Neural cell (in vitro differentiated cells): ENCODE data around the gene PDPN. TPM values are rescaled to one million over a fixed set of nuclear protein-coding genes. Genes with fewer than 3 reads are reported as not detected.

Experiments
- H2AFZ ChIP-seq: fragments of 200-600, 300-800 bp; sonication (generic), shearing (Covaris generic); 2 replicates; pipeline ENCODE4 v1.6.0; 2014; ENCODE audit warnings: low read depth, mild to moderate bottlenecking, antibody characterized with exemption, low read length, moderate library complexity
- H3F3A ChIP-seq: fragments of 200-600 bp; shearing (Covaris generic); 2 replicates; pipeline ENCODE4 v1.6.1; 2016; ENCODE audit warnings: mild to moderate bottlenecking, moderate library complexity, mixed read lengths, antibody characterized with exemption, low read length; ENCODE audit not compliant: insufficient read depth, poor library complexity, severe bottlenecking
- H3K27ac ChIP-seq: fragments of 200-600, 300-800 bp; sonication (generic), shearing (Covaris generic); 2 replicates; pipeline ENCODE4 v1.5.1; 2014; ENCODE audit warnings: mild to moderate bottlenecking, low read length, moderate library complexity
- H3K27me3 ChIP-seq: fragments of 300-800, 200-600 bp; sonication (generic), shearing (Covaris generic); 2 replicates; pipeline ENCODE4 v1.6.0; 2014; ENCODE audit warnings: mild to moderate bottlenecking, low read depth, low read length, moderate library complexity; ENCODE audit not compliant: insufficient read depth
- H3K36me3 ChIP-seq: fragments of 300-800, 200-600 bp; sonication (generic), shearing (Covaris generic); 2 replicates; pipeline ENCODE4 v1.5.1; 2014; ENCODE audit warnings: mild to moderate bottlenecking, antibody characterized with exemption, low read length, moderate library complexity; ENCODE audit not compliant: insufficient read depth
- H3K4me2 ChIP-seq: fragments of 300-800, 200-600 bp; sonication (generic), shearing (Covaris generic); 2 replicates; pipeline ENCODE4 v1.6.0; 2014; ENCODE audit warnings: mild to moderate bottlenecking, low read length
- H3K4me3 ChIP-seq: fragments of 300-800, 200-600 bp; sonication (generic), shearing (Covaris generic); 2 replicates; pipeline ENCODE4 v1.5.1; 2014; ENCODE audit warnings: mild to moderate bottlenecking, low read length, moderate library complexity
- H3K79me2 ChIP-seq: fragments of 200-600 bp; shearing (Covaris generic); replicated peaks from 2 replicates; pipeline ENCODE4 v1.6.0; 2014; ENCODE audit warnings: mild to moderate bottlenecking, low read length, moderate library complexity; ENCODE audit not compliant: insufficient read depth
- H3K9ac ChIP-seq: fragments of 300-800, 200-600 bp; sonication (generic), shearing (Covaris generic); 2 replicates; pipeline ENCODE4 v1.6.1; 2016; ENCODE audit warnings: mild to moderate bottlenecking, low read length, mixed read lengths
- H3K9me2 ChIP-seq: fragments of 200-600 bp; shearing (Covaris generic); 2 replicates; pipeline ENCODE4 v1.6.1; 2016; ENCODE audit warnings: mild to moderate bottlenecking, low read length, mixed read lengths; ENCODE audit not compliant: insufficient read depth
- H3K9me3 ChIP-seq: fragments of 200-600, 300-800 bp; sonication (generic), shearing (Covaris generic); 2 replicates; pipeline ENCODE4 v1.6.1; 2016; ENCODE audit warnings: mild to moderate bottlenecking, mixed run types, low read length, moderate library complexity, mixed read lengths
- H4K20me1 ChIP-seq: fragments of 200-600 bp; shearing (Covaris generic); 2 replicates; pipeline ENCODE4 v1.6.1; 2016; ENCODE audit warnings: mild to moderate bottlenecking, mixed run types; ENCODE audit not compliant: insufficient read depth
- EP300 ChIP-seq: fragments of 450-650 bp; conservative IDR thresholded peaks from 2 replicates; pipeline ENCODE4 v1.6.1; 2014; ENCODE audit warnings: antibody characterized with exemption, mild to moderate bottlenecking, moderate library complexity; ENCODE audit not compliant: poor library complexity, severe bottlenecking
- EZH2 ChIP-seq: fragments of 200-600, 300-800 bp; shearing (Covaris generic), sonication (generic); IDR thresholded peaks from 2 replicates; pipeline ENCODE4 v1.6.1; 2014; ENCODE audit warnings: antibody characterized with exemption, low read length, borderline replicate concordance, mild to moderate bottlenecking; ENCODE audit not compliant: insufficient read depth, poor library complexity, severe bottlenecking
- MXI1 ChIP-seq: fragments of 450-650 bp; conservative IDR thresholded peaks from 2 replicates; pipeline ENCODE4 v1.6.1; 2014; ENCODE audit warnings: antibody characterized with exemption, mild to moderate bottlenecking; ENCODE audit not compliant: poor library complexity, severe bottlenecking
- POLR2AphosphoS5 ChIP-seq: IDR thresholded peaks from 2 replicates; pipeline ENCODE4 v1.6.1; 2012
- RAD21 ChIP-seq: fragments of 450-650 bp; conservative IDR thresholded peaks from 2 replicates; pipeline ENCODE4 v1.6.1; 2014; ENCODE audit warnings: antibody characterized with exemption, mild to moderate bottlenecking, moderate library complexity
- SMC3 ChIP-seq: fragments of 450-650 bp; conservative IDR thresholded peaks from 2 replicates; pipeline ENCODE4 v1.6.1; 2014; ENCODE audit warnings: antibody characterized with exemption, mild to moderate bottlenecking, moderate library complexity; ENCODE audit not compliant: poor library complexity
- TAF1 ChIP-seq: IDR thresholded peaks from 2 replicates; pipeline ENCODE4 v1.6.1; 2012; ENCODE audit warnings: low read depth
- polyA plus RNA-seq: library from polyadenylated mRNA; depleted of rRNA; stranded (reverse); fragments of >200 nt; gene quantifications from 2 replicates; pipeline ENCODE4 v1.2.3, GENCODE V29; 2014
- TF ChIP-seq, protein P1 (sequence below): fragments of 450-650 bp; IDR thresholded peaks from 2 replicates; pipeline ENCODE4 v1.5.1; 2014; ENCODE audit warnings: antibody characterized with exemption, mild to moderate bottlenecking, moderate library complexity; ENCODE audit not compliant: poor library complexity, severe bottlenecking
- TF ChIP-seq, protein P2 (sequence below): IDR thresholded peaks from 2 replicates; pipeline ENCODE4 v1.6.1; 2012; ENCODE audit warnings: borderline replicate concordance

The PDPN gene
- polyA plus RNA-seq, 1 donor from 2014 or later, result 0.63 TPM

DNA sequence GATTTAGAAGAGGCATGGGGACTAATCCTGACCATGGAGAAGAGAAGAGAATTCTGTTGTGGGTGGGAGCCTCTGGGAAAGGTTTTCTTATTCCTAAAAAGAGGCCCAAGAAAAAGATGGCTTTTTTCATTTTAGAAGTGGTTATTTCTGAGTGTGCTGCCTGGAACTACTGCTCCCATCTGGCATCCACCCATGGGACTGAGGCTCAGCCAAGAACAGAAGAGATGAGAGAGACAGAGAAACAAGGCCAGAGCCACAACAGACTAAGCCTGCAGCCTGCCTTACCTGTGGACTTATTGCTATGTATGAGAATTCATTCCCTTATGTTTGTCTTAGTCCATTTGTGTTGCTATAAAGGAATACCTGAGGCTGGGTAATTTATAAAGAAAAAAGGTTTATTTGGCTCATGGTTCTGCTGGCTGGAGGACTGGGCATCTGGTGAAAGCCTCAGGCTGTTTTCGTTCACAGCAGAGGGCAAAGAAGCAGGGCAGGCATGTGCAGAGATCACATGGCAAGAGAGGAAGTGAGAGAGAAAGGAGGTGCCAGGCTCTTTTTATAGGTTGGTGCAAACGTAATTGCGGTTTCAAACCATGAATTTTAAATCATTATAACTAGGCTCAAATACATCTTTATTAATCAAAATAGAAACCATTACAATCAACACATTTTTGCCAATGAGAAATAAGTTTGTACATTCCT, 58.8 kb downstream of the PDPN start:
- no peaks in the 10 kb centered on the region for H3F3A ChIP-seq
- H3K36me3 ChIP-seq, result no peaks in the 10 kb centered on the region
- no peak overlapping the region for H3K9ac ChIP-seq
- no peaks in the 10 kb centered on the region for H3K9me2 ChIP-seq
- no peak overlapping the region for H3K27ac ChIP-seq
- H3K27me3 ChIP-seq, result no peaks in the 10 kb centered on the region
- no peak overlapping the region for H3K4me3 ChIP-seq
- TF ChIP-seq RAD21 (no peak), MXI1 (no peak), EP300 (no peak), EZH2 (no peak), SMC3 (no peak), POLR2AphosphoS5 (no peak), TAF1 (no peak)
- TF ChIP-seq, protein P1, sequence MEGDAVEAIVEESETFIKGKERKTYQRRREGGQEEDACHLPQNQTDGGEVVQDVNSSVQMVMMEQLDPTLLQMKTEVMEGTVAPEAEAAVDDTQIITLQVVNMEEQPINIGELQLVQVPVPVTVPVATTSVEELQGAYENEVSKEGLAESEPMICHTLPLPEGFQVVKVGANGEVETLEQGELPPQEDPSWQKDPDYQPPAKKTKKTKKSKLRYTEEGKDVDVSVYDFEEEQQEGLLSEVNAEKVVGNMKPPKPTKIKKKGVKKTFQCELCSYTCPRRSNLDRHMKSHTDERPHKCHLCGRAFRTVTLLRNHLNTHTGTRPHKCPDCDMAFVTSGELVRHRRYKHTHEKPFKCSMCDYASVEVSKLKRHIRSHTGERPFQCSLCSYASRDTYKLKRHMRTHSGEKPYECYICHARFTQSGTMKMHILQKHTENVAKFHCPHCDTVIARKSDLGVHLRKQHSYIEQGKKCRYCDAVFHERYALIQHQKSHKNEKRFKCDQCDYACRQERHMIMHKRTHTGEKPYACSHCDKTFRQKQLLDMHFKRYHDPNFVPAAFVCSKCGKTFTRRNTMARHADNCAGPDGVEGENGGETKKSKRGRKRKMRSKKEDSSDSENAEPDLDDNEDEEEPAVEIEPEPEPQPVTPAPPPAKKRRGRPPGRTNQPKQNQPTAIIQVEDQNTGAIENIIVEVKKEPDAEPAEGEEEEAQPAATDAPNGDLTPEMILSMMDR, result no peak
- TF ChIP-seq, protein P2, sequence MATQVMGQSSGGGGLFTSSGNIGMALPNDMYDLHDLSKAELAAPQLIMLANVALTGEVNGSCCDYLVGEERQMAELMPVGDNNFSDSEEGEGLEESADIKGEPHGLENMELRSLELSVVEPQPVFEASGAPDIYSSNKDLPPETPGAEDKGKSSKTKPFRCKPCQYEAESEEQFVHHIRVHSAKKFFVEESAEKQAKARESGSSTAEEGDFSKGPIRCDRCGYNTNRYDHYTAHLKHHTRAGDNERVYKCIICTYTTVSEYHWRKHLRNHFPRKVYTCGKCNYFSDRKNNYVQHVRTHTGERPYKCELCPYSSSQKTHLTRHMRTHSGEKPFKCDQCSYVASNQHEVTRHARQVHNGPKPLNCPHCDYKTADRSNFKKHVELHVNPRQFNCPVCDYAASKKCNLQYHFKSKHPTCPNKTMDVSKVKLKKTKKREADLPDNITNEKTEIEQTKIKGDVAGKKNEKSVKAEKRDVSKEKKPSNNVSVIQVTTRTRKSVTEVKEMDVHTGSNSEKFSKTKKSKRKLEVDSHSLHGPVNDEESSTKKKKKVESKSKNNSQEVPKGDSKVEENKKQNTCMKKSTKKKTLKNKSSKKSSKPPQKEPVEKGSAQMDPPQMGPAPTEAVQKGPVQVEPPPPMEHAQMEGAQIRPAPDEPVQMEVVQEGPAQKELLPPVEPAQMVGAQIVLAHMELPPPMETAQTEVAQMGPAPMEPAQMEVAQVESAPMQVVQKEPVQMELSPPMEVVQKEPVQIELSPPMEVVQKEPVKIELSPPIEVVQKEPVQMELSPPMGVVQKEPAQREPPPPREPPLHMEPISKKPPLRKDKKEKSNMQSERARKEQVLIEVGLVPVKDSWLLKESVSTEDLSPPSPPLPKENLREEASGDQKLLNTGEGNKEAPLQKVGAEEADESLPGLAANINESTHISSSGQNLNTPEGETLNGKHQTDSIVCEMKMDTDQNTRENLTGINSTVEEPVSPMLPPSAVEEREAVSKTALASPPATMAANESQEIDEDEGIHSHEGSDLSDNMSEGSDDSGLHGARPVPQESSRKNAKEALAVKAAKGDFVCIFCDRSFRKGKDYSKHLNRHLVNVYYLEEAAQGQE, result no peak
- H3K9me3 ChIP-seq, result no peaks in the 10 kb centered on the region
- H3K79me2 ChIP-seq, result no peaks in the 10 kb centered on the region
- H2AFZ ChIP-seq, result no peak overlapping the region
- H4K20me1 ChIP-seq, result no peaks in the 10 kb centered on the region
- H3K4me2 ChIP-seq, result no peak overlapping the region

DNA sequence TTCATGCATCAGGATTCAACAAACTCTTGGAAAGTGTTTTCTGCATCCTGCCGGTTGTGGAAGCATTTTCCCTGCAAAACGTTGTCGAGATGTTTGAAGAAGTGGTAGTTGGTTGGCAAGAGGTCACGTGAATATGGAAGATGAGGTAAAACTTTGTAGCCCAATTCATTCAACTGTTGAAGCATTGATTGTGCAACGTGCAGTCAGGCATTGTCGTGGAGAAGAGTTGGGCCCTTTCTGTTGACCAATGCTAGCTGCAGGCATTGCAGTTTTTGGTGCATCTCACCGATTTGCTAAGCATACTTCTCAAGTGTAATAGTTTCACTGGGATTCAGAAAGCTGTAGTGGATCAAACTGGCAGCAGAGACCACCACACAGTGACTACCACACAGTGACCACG, 59.4 kb downstream of the PDPN start:
- Histone ChIP-seq H3K9ac (no peak overlapping the region), H3K27ac (no peak overlapping the region), H3K4me3 (no peak overlapping the region), H4K20me1 (no peaks in the 10 kb centered on the region), H3K9me3 (no peaks in the 10 kb centered on the region), H2AFZ (no peak overlapping the region), H3K27me3 (no peaks in the 10 kb centered on the region), H3K79me2 (no peaks in the 10 kb centered on the region), H3K36me3 (no peaks in the 10 kb centered on the region), H3F3A (no peaks in the 10 kb centered on the region), H3K4me2 (no peak overlapping the region), H3K9me2 (no peaks in the 10 kb centered on the region)
- TF ChIP-seq TAF1, result no peak
- TF ChIP-seq, protein P2, result no peak
- no peak for TF ChIP-seq EP300
- no peak for TF ChIP-seq SMC3
- no peak for TF ChIP-seq MXI1
- TF ChIP-seq RAD21, result no peak
- TF ChIP-seq POLR2AphosphoS5, result no peak
- TF ChIP-seq EZH2, result no peak
- TF ChIP-seq, protein P1, result no peak
